Right lung (tissue), 10 donors: ENCODE measurements around the gene MYO10. TPM values are rescaled to one million over a fixed set of nuclear protein-coding genes. Genes with fewer than 3 reads are reported as not detected.
"Not testable (repeated sequence)": the region's sequence is repeated elsewhere in the genome, so short reads cannot be mapped to it uniquely, and the experiment has no call there.

Experiments
- DNase-seq, 2 donors: peaks; one replicate each; pipeline ENCODE4 v3.0.0-alpha.2; 2013
- long read RNA-seq, 8 donors: transcript quantifications; one replicate each; lab custom pipeline, GENCODE V29; 2026
- polyA plus RNA-seq, 5 donors: library from polyadenylated mRNA; unstranded; fragments of 120-200 nt; gene quantifications; one replicate each; pipeline versions ENCODE4 v1.2.1 to v1.2.3, GENCODE V29; 2013; ENCODE audit warnings: inconsistent platforms in 1 of 5, low replicate concordance in 1 of 5; ENCODE audit not compliant: insufficient read length in 5 of 5, insufficient read depth in 1 of 5

The MYO10 gene
- polyA plus RNA-seq: 10 to 100 TPM; 50.1 to 67.9 (median 57.3) TPM
- long read RNA-seq, donor 1, partial matches to known transcripts: 43 of 43 reads
- long read RNA-seq, donor 1, other reads (novel, unspliced or antisense): 0 of 43 reads
- long read RNA-seq, donor 2, full-length matches to known transcripts: 1 of 16 reads
- long read RNA-seq, donor 2, partial matches to known transcripts: 15 of 16 reads
- long read RNA-seq, donor 2, other reads (novel, unspliced or antisense): 0 of 16 reads
- long read RNA-seq, donor 3, partial matches to known transcripts: 15 of 15 reads
- long read RNA-seq, donor 3, other reads (novel, unspliced or antisense): 0 of 15 reads
- long read RNA-seq, donor 4, partial matches to known transcripts: 38 of 38 reads
- long read RNA-seq, donor 4, other reads (novel, unspliced or antisense): 0 of 38 reads
- long read RNA-seq, donor 5, partial matches to known transcripts: 67 of 67 reads
- long read RNA-seq, donor 5, other reads (novel, unspliced or antisense): 0 of 67 reads
- long read RNA-seq, donor 6, partial matches to known transcripts: 61 of 61 reads
- long read RNA-seq, donor 6, other reads (novel, unspliced or antisense): 0 of 61 reads
- long read RNA-seq, donor 7, partial matches to known transcripts: 85 of 85 reads
- long read RNA-seq, donor 7, other reads (novel, unspliced or antisense): 0 of 85 reads
- long read RNA-seq, donor 8: 0 reads

DNA sequence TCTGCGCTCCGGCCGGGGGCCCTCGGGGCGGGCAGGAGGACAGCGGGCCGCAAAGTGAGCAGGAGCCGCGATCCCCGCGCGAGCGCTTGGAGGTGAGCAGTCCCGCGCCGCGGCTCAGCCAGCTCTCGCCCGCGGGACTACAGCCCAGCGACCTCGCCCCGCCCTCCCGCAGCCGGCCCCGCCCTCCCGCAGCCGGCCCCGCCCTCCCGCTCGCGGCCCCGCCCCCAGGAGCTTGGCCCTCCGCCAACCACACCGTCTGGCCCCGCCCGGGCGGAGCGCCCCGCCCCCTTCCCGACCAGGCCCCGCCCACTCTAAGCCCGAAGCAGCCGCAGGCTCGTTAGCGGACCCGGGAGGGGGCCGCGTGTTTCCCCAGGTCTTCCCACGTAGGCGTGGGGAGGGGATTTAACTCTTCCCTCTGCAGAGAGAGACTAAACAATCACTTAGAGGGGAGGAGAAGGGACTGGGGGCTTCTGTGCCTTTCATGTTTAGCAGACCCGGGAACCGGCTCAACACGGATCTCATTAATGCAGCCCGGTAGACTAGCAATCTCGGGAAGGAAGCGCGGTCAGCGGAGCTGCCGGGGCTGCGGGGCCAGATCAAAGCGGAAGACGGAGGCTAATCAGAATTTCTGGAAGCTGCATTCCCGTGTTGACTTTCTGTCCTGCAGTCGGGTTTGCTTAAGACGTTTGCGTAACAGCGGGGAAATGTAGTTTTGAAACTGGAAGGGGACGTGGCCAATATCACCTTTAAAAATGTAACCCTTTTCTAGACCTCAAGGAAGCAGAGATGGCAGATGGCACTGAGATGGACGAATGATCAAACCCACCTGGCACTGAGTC lies at the start of gene MYO10:
Gene MYO10, minus strand, starts transcription at position 139 of the 839 bp plus-strand sequence. CDS start 480 bp downstream, outside the sequence.
- DNase-seq: peak; percentile 81

DNA sequence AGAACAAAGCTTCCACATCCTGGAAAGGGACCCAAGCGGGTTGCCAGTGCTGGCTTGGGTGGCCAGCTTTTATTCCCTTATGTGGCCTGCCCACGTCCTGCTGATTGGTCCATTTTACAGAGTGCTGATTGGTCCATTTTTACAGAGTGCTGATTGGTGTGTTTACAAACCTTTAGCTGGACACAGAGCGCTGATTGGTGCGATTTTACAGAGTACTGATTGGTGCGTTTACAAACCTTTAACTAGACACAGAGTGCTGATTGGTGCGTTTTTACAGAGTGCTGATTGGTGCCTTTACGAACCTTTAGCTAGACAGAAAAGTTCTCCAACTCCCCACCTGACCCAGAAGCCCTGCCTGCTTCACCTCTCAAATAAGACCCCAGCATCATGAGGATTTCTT lies 49.2 kb upstream of the MYO10 start:
- DNase-seq: not testable (repeated sequence)

DNA sequence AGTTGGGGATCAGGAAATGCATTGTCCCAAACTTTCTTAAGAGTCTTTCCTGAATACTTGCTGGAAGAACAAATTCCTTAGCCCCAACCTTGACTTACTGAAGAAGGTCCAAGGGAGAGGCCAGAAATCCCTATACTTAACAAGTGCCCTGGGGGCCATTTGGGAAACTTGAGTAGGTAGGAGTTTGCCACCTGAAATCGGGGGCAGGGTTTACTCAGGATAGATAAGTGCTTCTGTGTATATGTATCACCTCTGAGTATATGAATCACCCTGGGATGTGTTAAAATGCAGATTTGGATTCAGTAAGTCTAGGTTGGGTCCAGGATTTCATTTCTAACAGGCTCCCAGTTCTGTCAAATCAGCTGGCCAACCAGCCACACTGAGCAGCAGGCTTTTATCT lies 47.9 kb upstream of the MYO10 start:
- no peak for DNase-seq

DNA sequence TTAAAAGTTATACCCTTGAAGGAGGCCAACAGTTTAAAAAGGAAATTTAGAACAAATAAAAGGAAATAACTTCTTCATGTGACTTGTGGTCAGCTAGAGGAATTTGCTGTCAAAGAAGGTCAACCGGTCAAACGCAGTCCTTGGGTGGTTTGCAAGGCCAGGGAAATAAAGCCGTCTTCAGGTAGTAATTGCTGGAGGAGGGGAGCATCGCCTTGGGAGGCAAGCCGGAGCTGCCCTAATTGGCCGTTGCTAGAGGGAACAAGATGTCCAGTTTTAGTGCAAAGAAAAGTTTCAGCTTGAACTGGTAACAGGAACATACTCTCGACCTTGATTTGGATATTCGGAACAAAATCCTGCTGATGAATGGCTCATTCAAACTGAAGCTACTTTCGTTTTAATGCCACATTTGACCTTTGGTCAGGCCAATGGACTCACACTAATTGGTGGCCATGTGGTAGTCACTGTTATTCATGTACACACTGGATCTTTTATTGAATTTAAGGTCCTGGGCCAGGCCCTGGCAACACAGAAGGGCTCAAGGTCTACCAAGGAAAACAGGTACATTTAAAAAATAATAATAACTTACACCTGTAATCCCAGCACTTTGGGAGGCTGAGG lies 47.0 kb upstream of the MYO10 start:
- DNase-seq: no peak

DNA sequence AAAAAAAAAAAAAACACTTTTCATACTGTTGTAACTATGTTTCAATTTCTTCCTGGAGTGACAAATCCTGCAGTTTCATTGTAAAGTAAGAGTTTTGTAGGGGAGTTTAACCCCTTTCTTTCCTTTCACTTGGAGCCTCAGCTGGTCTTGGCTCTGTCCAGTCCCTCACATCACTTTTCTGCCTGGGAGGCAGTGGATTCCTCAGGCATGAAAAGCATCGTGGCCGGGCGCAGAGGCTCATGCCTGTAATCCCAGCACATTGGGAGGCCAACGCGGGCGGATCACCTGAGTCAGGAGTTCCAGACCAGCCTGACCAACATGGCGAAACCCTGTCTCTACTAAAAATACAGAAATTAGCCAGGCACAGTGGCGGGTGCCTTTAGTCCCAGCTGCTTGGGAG lies 45.6 kb upstream of the MYO10 start:
- DNase-seq: no peak

DNA sequence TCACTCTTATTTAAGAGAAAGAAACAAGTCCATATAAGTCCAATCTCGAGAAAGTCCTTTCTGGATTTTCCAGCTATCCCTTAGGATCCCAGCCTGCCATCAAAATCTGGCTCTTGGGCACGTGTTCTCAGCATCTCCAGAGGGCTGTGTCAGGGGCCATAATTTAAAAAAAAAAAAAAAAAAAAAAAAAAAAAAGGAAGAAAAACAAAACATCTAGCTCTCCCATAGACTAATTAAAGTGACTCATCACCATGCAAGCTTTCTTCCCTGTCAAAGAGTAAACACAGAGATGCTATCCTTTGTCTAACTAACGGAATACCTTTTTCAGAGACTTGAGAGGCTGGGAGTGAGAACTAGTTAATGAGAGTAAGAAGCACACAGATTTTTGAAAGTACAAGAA lies 44.9 kb upstream of the MYO10 start:
- no peak for DNase-seq

DNA sequence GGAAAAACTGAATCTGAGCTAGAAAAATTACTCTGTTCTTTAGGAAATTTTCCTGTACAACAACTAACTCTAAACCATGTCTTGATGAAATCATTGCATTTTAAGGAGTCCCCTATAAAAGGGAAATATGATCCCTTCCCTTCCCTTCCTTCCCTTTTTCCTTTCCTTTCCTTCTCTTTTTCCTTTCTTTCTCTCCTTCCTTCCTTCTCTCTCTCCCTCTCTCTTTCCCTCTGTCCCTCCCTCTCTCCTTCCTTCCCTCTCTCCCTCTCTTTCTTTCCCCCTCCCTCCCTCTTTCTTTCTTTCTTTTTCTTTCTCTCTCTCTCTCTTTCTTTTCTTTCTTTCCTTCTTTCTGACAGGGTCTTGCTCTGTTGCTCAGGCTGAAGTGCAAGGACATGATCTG lies 42.2 kb upstream of the MYO10 start:
- DNase-seq: no peak

DNA sequence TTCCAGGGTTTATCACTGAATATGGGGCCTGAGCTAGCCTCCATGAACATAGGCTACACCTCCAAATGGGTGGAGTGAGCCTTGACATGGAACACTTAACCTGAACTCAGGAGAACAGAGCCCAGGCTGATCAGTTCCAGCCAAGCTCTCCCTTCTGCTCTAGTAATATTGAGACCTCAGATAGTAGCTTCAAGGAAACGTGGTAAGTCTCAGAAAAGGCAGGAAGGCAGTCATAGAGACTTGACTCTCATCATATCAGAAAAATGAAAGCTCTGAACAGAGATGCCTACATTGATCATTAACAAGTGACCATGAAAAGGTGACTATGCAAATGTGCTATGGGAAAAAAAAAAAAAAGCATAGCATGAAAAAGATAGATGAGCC lies 40.5 kb upstream of the MYO10 start:
- no peak for DNase-seq

DNA sequence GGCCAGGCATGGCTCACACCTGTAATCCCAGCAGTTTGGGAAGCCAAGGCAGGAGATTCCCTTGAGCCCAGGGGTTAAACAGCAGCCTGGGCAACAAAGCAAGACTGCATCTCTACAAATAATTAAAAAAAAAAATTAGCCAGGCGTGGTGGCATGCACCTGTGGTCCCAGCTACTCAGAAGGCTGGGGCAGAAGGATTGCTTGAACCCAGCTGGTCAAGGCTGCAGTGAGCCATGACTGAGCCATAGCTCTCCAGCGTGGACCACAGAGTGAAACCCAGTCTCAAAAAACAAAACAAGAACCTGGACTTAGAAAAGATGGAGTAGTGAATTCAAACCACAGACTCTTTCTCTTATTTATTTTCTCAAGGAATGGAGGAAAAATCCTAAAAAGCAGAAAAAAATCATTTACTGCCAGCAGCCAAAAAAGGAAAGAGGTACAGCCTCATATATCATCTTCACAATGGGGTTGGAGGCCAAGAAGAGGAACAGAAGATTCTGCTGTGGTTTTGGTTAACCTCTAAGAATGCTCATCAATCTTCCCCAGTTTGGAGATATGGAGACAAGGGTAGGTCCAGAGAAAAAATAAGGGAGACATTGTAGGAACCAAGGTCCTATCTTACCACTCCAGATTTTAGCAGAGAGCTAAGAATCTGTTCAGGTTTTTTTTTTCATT lies 40.0 kb upstream of the MYO10 start:
- no peak for DNase-seq

DNA sequence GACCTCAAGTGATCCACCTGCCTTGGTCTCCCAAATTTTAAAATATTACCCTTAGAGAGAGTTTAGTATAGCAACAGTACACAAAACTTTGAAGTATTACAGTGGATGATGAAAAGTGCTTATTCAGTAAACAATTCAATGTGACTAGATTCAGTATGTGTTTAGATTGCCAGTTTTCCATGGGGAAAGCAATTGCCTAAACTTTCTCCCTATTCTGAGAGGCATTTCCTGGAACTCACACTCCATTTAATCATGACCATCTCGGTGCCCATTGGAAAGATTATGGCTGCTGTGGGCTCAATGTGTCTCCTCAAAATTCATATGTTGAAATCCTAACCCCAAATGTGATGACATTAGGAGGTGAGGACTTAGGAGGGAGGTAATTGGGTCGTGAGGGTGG lies 38.9 kb upstream of the MYO10 start:
- DNase-seq: no peak

DNA sequence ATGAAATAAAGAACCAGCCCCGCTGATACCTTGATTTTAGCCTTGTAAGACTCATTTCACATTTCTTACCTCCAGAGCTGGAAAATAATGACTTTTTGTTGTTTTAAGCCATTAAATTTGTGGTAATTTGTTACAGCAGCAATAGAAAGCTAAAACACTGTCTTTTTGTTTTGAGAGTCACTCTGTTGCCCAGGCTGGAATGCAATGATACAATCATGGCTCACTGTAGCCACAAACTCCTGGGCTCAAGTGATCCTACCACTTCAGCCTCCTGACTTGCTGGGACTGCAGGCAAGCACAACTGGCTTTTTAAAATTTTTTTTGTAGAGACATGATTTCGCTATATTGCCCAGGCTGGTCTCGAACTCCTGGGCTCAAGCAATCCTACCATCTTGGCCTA lies 34.7 kb upstream of the MYO10 start:
- no peak for DNase-seq

DNA sequence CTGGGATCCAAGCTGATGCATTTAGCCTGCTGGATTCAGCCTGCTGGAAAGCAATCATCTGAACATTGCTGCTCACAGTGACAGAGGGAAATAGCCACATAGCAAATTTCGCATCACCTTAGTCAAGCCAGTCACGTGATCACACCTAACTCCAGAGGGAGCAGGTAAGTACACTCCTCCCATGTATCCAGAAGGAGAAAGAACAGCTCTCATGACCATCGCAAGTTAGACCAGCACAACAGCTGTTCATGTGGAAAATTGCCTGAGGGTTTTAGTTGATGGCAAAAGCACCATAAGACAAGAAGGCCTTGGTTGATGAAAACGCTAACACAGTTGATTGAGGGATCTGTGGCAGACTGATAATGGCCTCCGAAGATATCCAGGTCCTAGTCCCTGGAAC lies 34.2 kb upstream of the MYO10 start:
- DNase-seq: no peak

DNA sequence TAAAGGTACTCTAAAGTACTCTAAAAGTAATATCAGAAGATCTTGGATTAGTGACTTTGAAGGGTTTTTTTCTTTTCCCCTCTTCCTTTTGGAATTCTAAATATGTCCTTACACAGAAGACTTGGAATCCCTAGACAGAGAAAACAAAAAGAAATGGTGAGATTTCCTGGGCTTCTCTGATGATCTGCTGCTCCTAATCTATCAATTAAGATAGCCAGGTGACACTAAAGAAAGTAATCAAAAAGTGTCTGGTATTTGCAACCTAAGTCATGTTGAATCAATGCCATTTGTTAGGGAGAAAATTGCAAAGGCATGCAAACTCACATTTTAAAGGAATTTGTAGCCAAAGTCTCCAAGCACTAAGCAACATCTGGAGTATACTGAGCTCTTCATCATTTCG lies 29.5 kb upstream of the MYO10 start:
- DNase-seq: no peak

DNA sequence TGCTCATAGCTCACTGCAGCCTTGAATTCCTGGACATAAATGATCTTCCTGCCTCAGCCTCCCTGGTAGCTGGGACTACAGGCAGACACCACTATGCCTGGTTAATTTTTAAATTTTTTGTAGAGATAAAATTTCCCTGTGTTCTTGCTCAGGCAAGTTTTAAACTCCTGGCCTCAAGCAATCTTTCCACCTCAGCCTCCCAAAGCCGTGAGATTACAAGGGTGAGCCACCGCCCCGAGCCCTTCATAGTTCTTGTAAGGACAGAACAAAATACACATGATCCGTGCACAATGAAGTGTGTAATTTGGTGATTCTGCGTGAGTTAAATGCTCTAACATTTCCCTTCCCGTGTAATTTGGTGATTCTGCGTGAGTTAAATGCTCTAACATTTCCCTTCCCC lies 27.7 kb upstream of the MYO10 start:
- no peak for DNase-seq

DNA sequence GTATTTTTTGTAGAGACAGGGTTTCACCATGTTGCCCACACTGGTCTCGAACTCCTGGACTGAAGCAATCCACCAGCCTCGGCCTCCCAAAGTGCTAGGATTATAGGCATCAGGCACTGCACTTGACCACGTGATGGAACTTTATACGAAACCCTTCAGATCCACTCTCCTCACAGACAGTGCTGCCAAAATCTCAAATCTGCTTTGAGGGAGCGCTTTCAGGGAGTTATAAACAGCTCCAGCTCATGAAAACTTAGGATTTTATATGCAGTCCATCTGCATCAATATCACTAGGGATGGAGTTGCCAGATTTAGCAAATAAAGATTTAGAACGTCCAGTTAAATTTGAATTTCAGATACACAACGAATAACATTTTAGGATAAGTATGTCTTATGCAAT lies 25.0 kb upstream of the MYO10 start:
- DNase-seq: no peak

DNA sequence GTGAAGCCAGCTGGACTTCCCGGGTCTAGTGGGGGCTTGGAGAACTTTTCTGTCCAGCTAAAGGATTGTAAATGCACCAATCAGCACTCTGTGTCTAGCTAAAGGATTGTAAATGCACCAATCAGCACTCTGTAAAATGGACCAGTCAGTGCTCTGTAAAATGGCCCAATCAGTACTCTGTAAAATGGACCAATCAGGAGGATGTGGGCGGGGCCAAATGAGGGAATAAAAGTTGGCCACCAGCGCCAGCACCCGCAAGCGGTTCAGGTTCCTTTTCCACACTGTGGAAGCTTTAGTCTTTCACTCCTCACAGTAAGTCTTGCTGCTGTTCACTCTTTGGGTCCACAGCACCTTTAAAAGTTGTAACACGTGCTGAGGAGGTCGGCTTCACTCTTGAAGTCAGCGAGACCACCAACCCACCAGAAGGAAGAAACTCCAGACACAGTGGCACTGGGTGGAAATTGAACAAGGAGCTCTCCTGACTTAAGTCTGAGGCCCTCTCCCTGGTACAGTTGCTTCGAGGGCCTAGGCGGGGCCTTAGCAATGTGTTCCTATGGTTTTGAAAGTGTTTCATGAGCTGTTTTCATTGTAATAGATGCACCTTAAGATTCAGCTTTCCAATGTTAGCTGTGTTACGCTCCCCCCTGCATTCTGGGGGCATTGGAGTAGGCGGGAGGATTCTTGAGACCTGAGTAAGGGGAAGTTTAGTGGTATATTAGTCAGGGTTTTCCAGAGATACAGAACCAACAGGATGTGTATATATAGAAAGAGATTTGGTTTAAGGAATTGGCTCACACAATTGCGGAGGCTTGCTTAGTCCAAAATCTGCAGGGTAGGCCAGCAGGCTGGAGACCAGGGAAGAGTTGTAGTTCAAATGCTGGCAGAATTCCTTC lies 21.5 kb upstream of the MYO10 start:
- DNase-seq: no peak

DNA sequence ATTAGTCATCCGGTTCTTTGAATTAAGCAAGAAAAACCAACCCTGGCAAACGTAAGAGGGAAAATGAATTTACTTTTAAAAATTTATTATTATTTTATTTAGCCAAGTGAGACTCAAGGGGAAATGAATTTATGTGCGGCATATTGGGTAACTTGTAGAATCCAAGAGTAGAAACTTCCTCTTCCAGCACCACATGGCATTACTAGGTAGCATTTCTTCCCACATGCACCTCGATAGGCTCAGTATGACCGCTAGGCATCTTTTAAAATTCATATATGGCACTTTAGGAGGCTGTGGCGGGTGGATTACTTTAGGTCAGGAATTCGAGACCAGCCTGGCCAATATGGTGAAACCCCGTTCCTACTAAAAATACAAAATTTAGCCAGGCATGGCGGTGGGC lies 17.6 kb upstream of the MYO10 start:
- no peak for DNase-seq

DNA sequence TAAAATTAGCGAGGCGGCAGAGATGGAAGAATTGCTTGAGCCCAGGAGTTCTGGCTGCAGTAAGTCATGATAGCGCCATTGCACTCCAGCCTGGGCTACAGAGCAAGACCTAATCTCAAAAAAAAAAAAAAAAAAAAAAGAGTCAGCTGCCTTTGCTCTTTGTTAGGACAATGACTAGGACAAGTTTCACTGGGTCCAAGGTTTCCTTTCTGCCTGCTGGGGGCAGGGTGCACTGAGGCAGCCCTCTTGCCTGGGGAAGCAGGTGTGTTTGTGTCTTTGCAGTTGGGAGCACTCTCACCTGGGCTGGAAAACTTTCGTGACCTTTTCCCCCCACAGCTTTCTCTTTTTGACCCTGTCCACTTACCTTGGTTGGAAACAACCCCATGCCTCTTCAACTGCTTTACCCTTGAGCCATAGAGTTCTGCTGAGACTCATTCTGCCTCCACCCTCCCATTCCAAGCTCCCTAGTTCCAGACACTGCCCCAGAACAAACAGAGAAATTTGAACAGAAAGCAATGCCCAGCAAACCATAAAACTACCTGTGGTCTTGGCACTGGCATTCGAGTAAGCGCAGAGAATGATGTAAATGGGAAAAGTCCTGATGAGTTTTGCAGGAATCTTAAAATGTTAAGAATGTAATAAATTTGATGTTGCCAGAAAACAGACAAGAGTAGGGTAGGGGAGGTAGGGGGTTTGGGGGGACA lies 17.0 kb upstream of the MYO10 start:
- no peak for DNase-seq

DNA sequence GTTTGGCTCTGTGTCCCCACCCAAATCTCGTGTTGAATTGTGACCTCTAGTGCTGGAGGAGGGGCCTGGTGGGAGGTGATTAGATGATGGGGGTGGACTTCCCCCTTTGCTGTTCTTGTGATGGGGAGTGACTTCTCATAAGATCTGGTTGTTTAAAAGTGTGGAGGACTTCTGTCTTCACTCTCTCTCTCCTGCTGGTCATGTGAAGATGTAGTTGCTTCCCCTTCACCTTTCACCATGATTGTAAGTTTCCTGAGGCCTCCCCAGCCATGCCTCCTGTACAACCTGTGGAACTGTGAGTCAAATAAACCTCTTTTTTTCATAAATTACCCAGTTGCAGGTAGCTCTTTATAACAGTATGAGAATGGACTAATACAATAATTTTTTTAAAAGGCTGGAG lies 10.6 kb upstream of the MYO10 start:
- DNase-seq: no peak
